ENCODE results near the gene CEP19. TPM values are rescaled to one million over a fixed set of nuclear protein-coding genes. Genes with fewer than 3 reads are reported as not detected.

Gene CEP19
- total RNA-seq, 4 donors from 2014 or later, result 0.26 to 0.68 (median 0.49) TPM

- Histone ChIP-seq H3K4me1 (peaks cover 8% of the 10 kb centered on the region), H3K36me3 (peaks cover 5% of the 10 kb centered on the region), H3K27ac (no peak overlapping the region), H3K4me3 (no peak overlapping the region), H3K9me3 (no peaks in the 10 kb centered on the region), H3K27me3 (no peaks in the 10 kb centered on the region)
- 77% methylated on average over 15 of the region's 15 CpGs for WGBS
- DNase-seq (ENCODE audit: low spot score in 2 of 2), result no peak
- TF ChIP-seq POLR2A (IDR thresholded peaks at IDR 0.05), result no peak
- TF ChIP-seq CTCF (IDR thresholded peaks at IDR 0.05), result no peak
- TF ChIP-seq POLR2AphosphoS5 (IDR thresholded peaks at IDR 0.05), result no peak
- no peak for TF ChIP-seq EP300 (IDR thresholded peaks at IDR 0.05)
Observed at GRCh38 chr3:196662711-196663571, 49.1 kb downstream of the CEP19 start.

GRCh38 chr3:196662033-196662432 is 50.0 kb downstream of the CEP19 start:
- TF ChIP-seq POLR2A (IDR thresholded peaks at IDR 0.05) (no peak), EP300 (IDR thresholded peaks at IDR 0.05) (no peak), POLR2AphosphoS5 (IDR thresholded peaks at IDR 0.05) (no peak), CTCF (IDR thresholded peaks at IDR 0.05) (no peak)
- Histone ChIP-seq H3K4me3 (no peak overlapping the region), H3K36me3 (peaks cover 5% of the 10 kb centered on the region), H3K27ac (no peak overlapping the region), H3K9me3 (no peaks in the 10 kb centered on the region), H3K4me1 (peaks cover 8% of the 10 kb centered on the region), H3K27me3 (no peaks in the 10 kb centered on the region)
- DNase-seq (ENCODE audit: low spot score in 2 of 2), result no peak
- 78% methylated on average over 11 of the region's 13 CpGs for WGBS

- H3K4me3 ChIP-seq, result no peak overlapping the region
- no peak for DNase-seq (ENCODE audit: low spot score in 2 of 2)
- peaks cover 11% of the 10 kb centered on the region for H3K36me3 ChIP-seq
- TF ChIP-seq EP300 (IDR thresholded peaks at IDR 0.05) (no peak), POLR2AphosphoS5 (IDR thresholded peaks at IDR 0.05) (no peak), CTCF (IDR thresholded peaks at IDR 0.05) (no peak), POLR2A (IDR thresholded peaks at IDR 0.05) (no peak)
- H3K9me3 ChIP-seq, result no peaks in the 10 kb centered on the region
- no peaks in the 10 kb centered on the region for H3K27me3 ChIP-seq
- 69% methylated on average over 6 of the region's 16 CpGs for WGBS
- H3K27ac ChIP-seq, result no peak overlapping the region
- peaks cover 8% of the 10 kb centered on the region for H3K4me1 ChIP-seq
Observed at GRCh38 chr3:196661400-196661799, 50.6 kb downstream of the CEP19 start.

GRCh38 chr3:196660381-196661166 is 51.5 kb downstream of the CEP19 start:
- no peaks in the 10 kb centered on the region for H3K27me3 ChIP-seq
- no peak overlapping the region for H3K27ac ChIP-seq
- TF ChIP-seq EP300 (IDR thresholded peaks at IDR 0.05) (no peak), POLR2AphosphoS5 (IDR thresholded peaks at IDR 0.05) (no peak), CTCF (IDR thresholded peaks at IDR 0.05) (no peak), POLR2A (IDR thresholded peaks at IDR 0.05) (no peak)
- 65% methylated on average over 14 of the region's 32 CpGs for WGBS
- DNase-seq (ENCODE audit: low spot score in 2 of 2), result no peak
- no peaks in the 10 kb centered on the region for H3K9me3 ChIP-seq
- H3K36me3 ChIP-seq, result peaks cover 12% of the 10 kb centered on the region
- no peak overlapping the region for H3K4me3 ChIP-seq
- peaks cover 8% of the 10 kb centered on the region for H3K4me1 ChIP-seq

- 97% methylated on average over 26 of the region's 35 CpGs for WGBS
- TF ChIP-seq CTCF (IDR thresholded peaks at IDR 0.05) (no peak), POLR2A (IDR thresholded peaks at IDR 0.05) (no peak), POLR2AphosphoS5 (IDR thresholded peaks at IDR 0.05) (no peak), EP300 (IDR thresholded peaks at IDR 0.05) (no peak)
- H3K4me1 ChIP-seq, result peaks cover 8% of the 10 kb centered on the region
- no peak for DNase-seq (ENCODE audit: low spot score in 2 of 2)
- H3K4me3 ChIP-seq, result no peak overlapping the region
- H3K9me3 ChIP-seq, result no peaks in the 10 kb centered on the region
- no peak overlapping the region for H3K27ac ChIP-seq
- peaks cover 16% of the 10 kb centered on the region for H3K36me3 ChIP-seq
- H3K27me3 ChIP-seq, result no peaks in the 10 kb centered on the region
Observed at GRCh38 chr3:196659901-196660351, 52.1 kb downstream of the CEP19 start.
